Ishikawa (cell line): ENCODE results near the gene CFAP57.

Experiments used
- CEBPB ChIP-seq: IDR thresholded peaks from 2 replicates; pipeline ENCODE4 v1.6.1; 2012
- CREB1 ChIP-seq: IDR thresholded peaks from 2 replicates; pipeline ENCODE4 v1.6.1; 2012; ENCODE audit warnings: low read depth
- EGR1 ChIP-seq: IDR thresholded peaks from 2 replicates; pipeline ENCODE4 v1.6.1; 2012
- EP300 ChIP-seq: IDR thresholded peaks from 2 replicates; pipeline ENCODE4 v1.6.1; 2012; ENCODE audit warnings: borderline replicate concordance
- FOXM1 ChIP-seq: IDR thresholded peaks from 2 replicates; pipeline ENCODE4 v1.6.1; 2012; ENCODE audit warnings: low read depth, borderline replicate concordance
- MAX ChIP-seq: IDR thresholded peaks from 2 replicates; pipeline ENCODE4 v1.6.1; 2012
- NFIC ChIP-seq: IDR thresholded peaks from 2 replicates; pipeline ENCODE4 v1.6.1; 2012
- RAD21 ChIP-seq: IDR thresholded peaks from 2 replicates; pipeline ENCODE4 v1.6.1; 2012; ENCODE audit warnings: low read depth
- REST ChIP-seq: IDR thresholded peaks from 2 replicates; pipeline ENCODE4 v1.6.1; 2012; ENCODE audit warnings: low read depth, mild to moderate bottlenecking
- TAF1 ChIP-seq: IDR thresholded peaks from 2 replicates; pipeline ENCODE4 v1.6.1; 2012; ENCODE audit warnings: low read depth, mild to moderate bottlenecking
- TCF12 ChIP-seq: IDR thresholded peaks from 2 replicates; pipeline ENCODE4 v1.6.1; 2012; ENCODE audit warnings: low read depth
- TEAD4 ChIP-seq: IDR thresholded peaks from 2 replicates; pipeline ENCODE4 v1.6.1; 2012
- USF1 ChIP-seq: IDR thresholded peaks from 2 replicates; pipeline ENCODE4 v1.6.1; 2012
- YY1 ChIP-seq: IDR thresholded peaks from 2 replicates; pipeline ENCODE4 v1.6.1; 2012; ENCODE audit warnings: low read depth
- ZBTB7A ChIP-seq: IDR thresholded peaks from 2 replicates; pipeline ENCODE4 v1.6.1; 2012; ENCODE audit warnings: low read depth

The CFAP57 gene

GRCh38 chr1:43184388-43184787 lies 12.3 kb downstream of the CFAP57 start:
- TF ChIP-seq ZBTB7A = no peak
- no peak for TF ChIP-seq REST
- TF ChIP-seq USF1 = no peak
- TF ChIP-seq NFIC = no peak
- no peak for TF ChIP-seq EP300
- no peak for TF ChIP-seq TEAD4
- TF ChIP-seq TCF12 = no peak
- no peak for TF ChIP-seq TAF1
- TF ChIP-seq FOXM1 = no peak

- TF ChIP-seq REST (no peak), CEBPB (no peak), USF1 (no peak), YY1 (no peak), TCF12 (no peak), ZBTB7A (no peak), EP300 (no peak), EGR1 (no peak)
Observed at GRCh38 chr1:43184995-43185394, 12.9 kb downstream of the CFAP57 start.

GRCh38 chr1:43188106-43188505 lies 16.0 kb downstream of the CFAP57 start:
- no peak for TF ChIP-seq USF1
- no peak for TF ChIP-seq REST
- TF ChIP-seq TCF12 = no peak
- TF ChIP-seq CEBPB = no peak
- no peak for TF ChIP-seq MAX
- TF ChIP-seq RAD21 = no peak
- TF ChIP-seq YY1 = no peak
- TF ChIP-seq NFIC = no peak
- TF ChIP-seq CREB1 = no peak
- TF ChIP-seq TEAD4 = no peak
- no peak for TF ChIP-seq ZBTB7A
- TF ChIP-seq EGR1 = no peak
- TF ChIP-seq FOXM1 = no peak
- TF ChIP-seq EP300 = no peak
- no peak for TF ChIP-seq TAF1

GRCh38 chr1:43194509-43194908 lies 22.4 kb downstream of the CFAP57 start:
- TF ChIP-seq USF1 (no peak), REST (no peak), TCF12 (no peak), ZBTB7A (no peak), CEBPB (no peak), TEAD4 (no peak), NFIC (no peak), EGR1 (no peak), CREB1 (no peak), MAX (no peak), YY1 (no peak), EP300 (no peak), FOXM1 (no peak), TAF1 (no peak), RAD21 (no peak)
